ENCODE measurements around the gene COLEC12.

The COLEC12 gene

DNA sequence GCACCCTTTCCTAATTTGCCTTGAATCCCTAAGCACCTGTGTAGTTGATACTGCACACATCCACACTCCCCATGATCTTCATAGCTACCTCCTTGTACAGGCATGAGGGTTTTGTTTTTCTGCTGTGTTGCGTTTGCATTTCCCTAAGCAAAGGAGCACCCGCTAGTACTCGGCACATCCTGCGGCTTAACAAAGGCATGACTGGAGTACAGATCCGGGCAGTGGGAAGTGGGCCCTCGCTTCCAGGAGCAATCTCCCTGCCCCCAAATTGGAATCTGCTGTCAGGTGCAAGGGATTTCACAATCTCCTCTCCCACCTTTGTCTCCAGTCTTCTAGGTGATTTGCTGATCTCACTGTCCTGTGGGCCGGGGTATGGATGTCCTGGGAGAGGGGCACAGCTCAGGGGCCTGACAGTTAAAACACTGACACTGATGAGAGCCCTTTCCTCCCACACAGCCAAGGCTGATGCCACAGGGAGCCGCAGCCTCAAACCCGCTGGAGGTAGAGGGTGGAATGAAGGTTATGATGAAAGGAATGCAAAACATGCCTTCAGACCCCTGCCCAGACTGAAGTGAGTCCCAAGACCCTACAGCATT lies 133.9 kb downstream of the COLEC12 start:
- DNase-seq (ENCODE audit: low read depth) = no peak
- H3K4me3 ChIP-seq (ENCODE audit: low read depth, low read length) = no peak overlapping the region
- no peak for TF ChIP-seq CTCF (IDR thresholded peaks at IDR 0.05; ENCODE audit: low read depth, low read length, missing control alignments)

- no peak for DNase-seq (ENCODE audit: low read depth)
- H3K4me3 ChIP-seq (ENCODE audit: low read depth, low read length) = no peak overlapping the region
- no peak for TF ChIP-seq CTCF (IDR thresholded peaks at IDR 0.05; ENCODE audit: low read depth, low read length, missing control alignments)
These were observed 134.8 kb downstream of the COLEC12 start for GRCh38 chr18:365651-366050.

DNA sequence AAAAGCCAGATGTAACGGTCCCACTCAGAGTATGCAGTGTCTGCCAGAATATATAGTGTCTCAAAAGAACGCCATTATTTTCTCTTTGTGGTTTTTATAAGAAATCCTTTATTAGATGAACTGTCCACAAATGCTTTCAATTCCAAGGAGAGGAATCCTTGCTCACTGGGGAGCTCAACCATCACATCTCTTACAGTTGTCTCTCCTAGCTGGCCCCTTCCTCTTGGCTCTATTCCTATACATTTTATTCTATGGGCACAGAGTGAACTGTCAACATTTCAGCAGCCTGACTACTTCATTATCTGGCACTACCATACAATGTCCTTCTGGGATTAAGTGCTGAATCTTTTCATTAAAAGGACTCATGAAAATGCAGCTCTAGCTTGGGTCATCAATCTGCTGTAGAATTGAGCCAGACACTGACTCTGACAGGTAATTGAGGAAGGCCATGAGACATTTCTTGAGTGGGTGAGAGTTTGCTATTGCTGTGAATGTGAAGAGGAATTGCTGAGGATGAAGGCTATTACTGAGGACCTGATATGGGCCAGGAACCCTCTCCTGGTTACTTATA lies 136.2 kb downstream of the COLEC12 start:
- no peak overlapping the region for H3K4me3 ChIP-seq (ENCODE audit: low read depth, low read length)
- DNase-seq (ENCODE audit: low read depth) = no peak
- TF ChIP-seq CTCF (IDR thresholded peaks at IDR 0.05; ENCODE audit: low read depth, low read length, missing control alignments) = no peak

DNA sequence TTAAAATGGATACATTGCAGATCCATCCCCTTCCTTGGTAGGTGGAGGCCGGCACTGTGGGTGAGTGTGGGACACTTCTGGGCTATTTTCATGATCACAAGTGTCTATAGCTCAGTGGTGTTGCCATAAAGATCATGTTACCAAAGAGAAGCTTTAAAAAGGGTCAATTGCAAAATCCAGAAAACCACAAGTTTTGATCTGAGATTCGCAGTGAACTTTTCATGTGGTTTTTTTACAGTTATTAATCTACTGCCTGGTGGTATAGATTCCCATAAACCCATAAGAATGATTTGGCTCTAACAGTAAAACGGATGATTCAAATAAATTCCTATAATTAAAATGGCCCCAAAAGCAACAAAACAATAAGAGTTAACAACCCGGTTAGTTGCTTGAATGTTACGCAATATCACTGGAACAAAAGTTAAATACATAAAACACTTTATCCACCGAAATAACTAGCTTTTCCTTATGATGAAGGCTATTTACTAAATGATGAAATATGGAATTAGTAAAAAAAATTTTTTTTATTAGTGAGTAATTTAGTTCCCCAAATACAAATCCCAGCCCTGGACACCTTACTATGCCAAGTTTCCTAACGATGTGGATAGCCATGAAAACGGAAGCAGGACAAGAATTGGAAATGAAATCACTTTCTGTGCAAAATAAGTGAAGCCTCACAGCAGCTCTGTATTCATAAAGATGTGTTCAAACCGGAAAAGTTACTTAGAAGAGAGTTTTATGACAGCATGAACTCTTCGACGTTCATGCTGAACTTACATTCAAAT lies 137.0 kb downstream of the COLEC12 start:
- no peak overlapping the region for H3K4me3 ChIP-seq (ENCODE audit: low read depth, low read length)

DNA sequence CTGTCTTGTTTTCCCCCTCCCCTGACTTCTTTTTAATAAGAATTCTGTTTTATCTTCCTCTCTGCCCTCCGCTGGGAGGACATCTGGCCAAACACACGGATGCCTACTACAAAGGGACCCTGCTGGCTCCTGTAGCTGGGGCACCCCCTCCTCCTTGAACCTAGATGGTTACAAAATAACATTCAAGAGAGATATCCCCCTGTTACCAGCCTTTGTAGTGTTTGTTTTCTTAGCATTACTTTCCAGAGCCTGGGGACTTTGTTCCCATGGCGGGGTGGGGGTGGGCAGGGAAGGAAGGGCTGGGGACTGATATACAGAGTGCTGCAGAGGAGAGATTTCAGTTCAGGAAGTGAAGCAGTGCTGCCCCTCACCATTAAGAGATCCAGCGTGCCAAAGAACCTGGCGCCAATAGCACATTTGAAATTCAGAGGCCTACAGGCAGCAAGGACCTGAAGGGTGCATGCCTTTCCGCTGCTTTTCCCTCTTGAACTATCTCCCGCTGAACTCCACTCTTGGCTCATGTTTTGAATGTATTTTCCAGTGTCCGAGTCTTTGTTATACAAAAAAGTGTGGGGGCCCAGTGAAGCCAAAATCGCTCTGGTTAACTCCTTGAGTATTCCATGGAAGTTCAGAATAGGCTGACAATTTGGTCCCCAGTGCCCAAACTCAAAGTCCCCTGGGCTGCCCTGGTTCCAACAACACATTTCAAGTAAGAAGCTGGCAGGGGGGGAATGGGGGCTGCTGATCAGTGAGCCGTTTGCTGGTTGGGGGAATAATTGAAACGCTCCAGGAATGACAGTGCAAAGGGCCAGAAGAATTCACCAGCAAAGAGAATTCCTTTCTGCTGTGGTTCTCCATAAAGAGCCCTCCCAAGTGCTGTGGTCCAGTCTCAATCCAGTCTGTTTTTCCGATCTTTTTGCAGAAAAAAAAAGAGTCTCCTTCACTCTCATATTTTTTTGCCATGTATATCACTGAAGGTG lies 137.9 kb downstream of the COLEC12 start:
- no peak overlapping the region for H3K4me3 ChIP-seq (ENCODE audit: low read depth, low read length)

More for the DNA sequence above, 137.0 kb downstream of the COLEC12 start:
- no peak for DNase-seq (ENCODE audit: low read depth)
- no peak for TF ChIP-seq CTCF (IDR thresholded peaks at IDR 0.05; ENCODE audit: low read depth, low read length, missing control alignments)

More for the DNA sequence above, 137.9 kb downstream of the COLEC12 start:
- no peak for TF ChIP-seq CTCF (IDR thresholded peaks at IDR 0.05; ENCODE audit: low read depth, low read length, missing control alignments)
- no peak for DNase-seq (ENCODE audit: low read depth)

All from GM12864 (cell line).